GM08714 (cell line): ENCODE data around the gene SHH.

Experiments
- H3K4me3 ChIP-seq: fragments of 200-500 bp; sonication (Bioruptor generic); 2 replicates; pipeline ENCODE4 v1.5.1; 2014; ENCODE audit warnings: mild to moderate bottlenecking, low read length, inconsistent platforms
- ZNF274 ChIP-seq: IDR thresholded peaks from 2 replicates; pipeline ENCODE4 v1.6.1; 2012; ENCODE audit warnings: mild to moderate bottlenecking, low read depth, low read length

The SHH gene

GRCh38 chr7:155807065-155807671 lies 5.1 kb downstream of the SHH start:
- no peak overlapping the region for H3K4me3 ChIP-seq
- no peak for TF ChIP-seq ZNF274

DNA sequence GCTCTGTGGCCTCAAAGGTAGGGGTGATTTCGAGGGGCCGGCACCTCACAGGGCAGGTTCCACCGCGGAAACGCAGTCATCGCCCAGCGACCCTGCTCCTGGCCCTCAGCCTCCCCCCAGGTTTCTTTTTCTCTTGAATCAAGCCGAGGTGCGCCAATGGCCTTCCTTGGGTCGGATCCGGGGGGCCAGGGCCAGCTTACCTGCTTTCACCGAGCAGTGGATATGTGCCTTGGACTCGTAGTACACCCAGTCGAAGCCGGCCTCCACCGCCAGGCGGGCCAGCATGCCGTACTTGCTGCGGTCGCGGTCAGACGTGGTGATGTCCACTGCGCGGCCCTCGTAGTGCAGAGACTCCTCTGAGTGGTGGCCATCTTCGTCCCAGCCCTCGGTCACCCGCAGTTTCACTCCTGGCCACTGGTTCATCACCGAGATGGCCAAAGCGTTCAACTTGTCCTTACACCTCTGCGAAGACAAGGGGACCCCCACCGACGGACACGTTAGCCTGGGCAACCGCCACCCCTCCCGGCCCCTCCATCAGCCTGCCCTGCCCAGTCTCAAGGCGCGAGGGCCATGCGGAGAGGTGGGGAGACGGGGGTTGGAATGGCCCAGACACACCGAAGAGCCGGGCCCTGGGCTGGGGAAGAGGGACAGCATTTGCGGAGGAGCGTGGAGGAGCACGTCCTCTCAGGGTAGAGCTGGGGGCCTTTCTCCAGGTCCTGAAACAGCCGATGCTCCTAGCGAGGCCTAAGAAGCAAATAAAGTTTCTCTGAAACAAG lies 6.0 kb downstream of the SHH start:
- H3K4me3 ChIP-seq: no peak overlapping the region
- no peak for TF ChIP-seq ZNF274

- no peak for TF ChIP-seq ZNF274
- no peak overlapping the region; the same call in 1 of the 2 replicates for H3K4me3 ChIP-seq
Observed at GRCh38 chr7:155805826-155806095, 6.5 kb downstream of the SHH start.

DNA sequence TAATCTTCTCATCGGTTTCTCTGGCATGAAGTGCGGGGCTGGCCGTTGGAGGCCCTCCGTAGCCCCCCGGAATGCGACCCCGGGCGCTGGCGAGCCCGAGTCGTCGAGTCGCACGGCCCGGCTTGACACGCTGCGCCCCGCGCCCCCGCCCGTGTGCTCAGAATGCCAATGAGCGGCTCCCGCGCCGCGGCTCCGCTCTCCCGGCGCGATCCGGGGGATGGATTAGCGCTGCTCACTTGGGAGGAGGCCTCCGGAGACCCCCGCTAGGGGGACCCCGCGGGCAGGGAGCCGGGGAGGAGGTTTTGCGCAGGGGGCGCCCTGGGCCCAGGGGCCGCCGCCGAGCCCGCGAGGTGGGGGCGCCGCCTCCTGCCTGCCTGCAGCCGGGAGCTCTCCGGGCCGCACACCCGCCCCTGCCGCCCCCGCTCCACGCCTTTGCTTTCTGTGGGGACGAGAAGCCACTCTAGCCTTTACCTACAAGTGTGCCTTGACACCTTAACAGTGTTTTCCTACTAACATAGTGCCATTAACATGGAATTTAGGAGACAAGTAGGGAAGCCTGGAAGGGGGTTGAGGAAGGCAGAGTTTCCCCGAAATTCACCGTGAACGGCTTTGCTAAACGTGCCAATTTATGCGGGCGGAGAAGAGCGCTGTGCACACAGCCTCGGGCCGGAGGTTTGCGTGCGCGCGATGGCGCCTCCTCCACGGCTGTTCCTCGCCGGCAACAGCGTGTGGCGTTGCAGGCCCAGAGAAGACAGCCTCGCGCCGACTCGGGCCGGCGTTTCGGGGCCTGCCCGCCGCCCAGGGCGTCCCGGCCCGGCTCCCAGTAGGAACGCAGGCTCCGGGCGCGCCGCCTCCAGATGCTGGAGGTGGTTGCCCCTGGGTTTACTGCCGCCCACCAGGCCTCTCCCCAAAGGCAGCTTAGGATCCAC lies 7.1 kb downstream of the SHH start:
- H3K4me3 ChIP-seq: no peak overlapping the region; the same call in 1 of the 2 replicates
- no peak for TF ChIP-seq ZNF274

GRCh38 chr7:155804431-155804831 lies 7.8 kb downstream of the SHH start:
- no peak for TF ChIP-seq ZNF274
- no peak overlapping the region for H3K4me3 ChIP-seq

GRCh38 chr7:155803418-155804376 lies 8.6 kb downstream of the SHH start:
- H3K4me3 ChIP-seq: no peak overlapping the region; the same call in 1 of the 2 replicates
- no peak for TF ChIP-seq ZNF274

DNA sequence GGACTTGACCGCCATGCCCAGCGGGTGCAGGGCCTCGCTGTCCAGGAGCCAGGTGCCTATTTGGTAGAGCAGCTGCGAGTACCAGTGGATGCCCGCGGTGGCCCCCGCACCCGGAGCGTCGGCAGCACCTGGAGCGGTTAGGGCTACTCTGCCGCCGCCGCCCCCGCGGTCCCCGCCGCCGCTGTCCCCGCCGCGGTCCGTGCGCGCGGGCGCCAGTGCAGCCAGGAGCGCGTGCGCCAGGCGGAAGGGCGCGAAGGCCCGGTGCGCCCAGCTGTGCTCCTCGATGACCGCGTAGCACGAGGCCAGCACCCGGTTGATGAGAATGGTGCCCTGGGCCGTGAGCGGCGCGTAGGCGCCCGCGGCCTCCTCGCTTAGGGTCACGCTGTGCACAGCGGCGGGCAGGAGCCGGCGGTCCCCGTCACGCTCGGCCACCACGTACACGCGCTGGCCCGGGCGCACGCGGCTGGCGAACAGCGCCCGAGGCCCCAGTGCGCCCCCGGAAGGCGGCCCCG lies 9.3 kb downstream of the SHH start:
- no peak overlapping the region for H3K4me3 ChIP-seq
- no peak for TF ChIP-seq ZNF274

DNA sequence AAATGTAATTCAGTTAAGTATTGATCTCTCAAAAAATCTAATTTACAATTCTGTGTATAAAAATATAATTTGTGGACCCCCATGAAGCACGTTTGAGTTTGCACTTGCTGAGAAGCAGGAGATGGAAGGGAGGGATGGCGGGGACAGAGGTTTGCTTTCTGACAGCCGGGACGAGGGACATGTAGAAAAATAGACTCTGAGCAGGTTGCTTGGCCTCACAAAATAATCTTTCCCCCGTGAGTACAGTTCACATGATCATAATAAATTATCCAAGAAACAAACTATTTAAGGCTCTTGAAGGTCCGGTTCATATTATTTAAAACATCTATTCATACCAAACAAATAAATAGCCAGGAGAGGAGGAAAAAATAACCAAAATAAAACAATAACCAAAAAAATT lies 10.0 kb downstream of the SHH start:
- no peak overlapping the region for H3K4me3 ChIP-seq
- no peak for TF ChIP-seq ZNF274

DNA sequence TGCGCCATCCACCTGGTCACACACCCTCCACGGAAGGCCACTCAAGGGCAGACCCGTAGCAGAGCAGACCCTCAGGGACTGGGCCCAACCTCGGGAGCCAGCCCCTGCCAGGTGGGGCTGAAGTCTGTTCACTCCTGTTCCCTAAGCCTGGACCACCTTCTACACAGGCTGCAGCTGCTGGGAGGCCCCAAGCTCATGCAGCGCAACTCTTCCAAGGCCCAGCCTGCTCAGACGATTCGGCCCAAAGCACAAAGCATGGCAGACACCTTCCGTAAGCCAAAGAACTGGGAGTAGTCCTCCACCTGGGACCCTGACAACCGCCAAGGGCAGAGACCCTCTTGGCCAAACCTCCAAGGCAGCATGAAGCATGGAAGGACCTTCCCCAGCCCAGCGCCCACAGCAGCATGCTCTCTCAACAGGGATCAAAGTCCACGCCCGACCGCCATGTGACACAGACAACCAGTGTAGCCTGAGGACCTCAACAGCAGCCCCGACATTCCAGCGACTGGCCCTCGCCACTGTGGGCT lies 11.5 kb downstream of the SHH start:
- H3K4me3 ChIP-seq: no peak overlapping the region
- TF ChIP-seq ZNF274: no peak

DNA sequence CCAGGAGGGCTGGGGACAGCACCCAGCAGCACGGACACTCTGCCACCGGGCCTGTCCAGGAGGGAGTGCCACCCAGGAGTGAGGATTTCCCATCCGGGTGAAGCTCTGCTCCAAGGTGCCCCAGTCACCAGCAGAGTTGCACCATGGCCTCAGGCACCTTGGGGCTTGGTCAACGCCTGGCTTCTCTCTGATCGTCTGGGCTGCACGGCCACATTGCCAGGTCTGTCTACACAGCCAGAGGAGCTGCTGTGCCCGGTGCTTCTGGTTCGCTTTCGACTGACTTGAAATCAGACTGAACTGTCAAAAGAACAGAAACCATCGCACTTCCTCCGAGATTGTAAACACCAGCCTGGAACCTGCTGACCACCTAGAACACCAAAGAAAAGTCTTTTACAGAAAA lies 12.0 kb downstream of the SHH start:
- TF ChIP-seq ZNF274: no peak
- H3K4me3 ChIP-seq: no peak overlapping the region

DNA sequence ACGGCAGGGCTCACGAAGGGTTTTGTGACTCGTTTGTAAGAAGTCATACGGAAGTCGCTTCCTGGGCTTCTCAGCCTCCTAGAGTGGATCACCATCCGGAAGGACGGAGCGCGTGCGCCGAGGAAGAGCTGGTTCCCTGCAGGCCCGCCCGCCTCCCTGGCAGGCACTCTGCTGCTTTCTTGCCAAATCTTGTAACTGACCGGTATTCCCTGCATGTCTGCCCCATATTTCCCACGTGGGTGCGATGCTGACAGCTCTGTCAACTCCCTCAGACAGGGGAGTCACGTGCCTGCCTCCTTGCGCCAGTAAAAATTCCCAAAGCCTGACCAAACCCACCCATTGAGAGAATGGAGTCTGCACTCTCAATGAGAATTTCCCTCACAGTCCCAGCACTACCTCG lies 12.7 kb downstream of the SHH start:
- no peak overlapping the region for H3K4me3 ChIP-seq
- TF ChIP-seq ZNF274: no peak

GRCh38 chr7:155798673-155799439 lies 13.4 kb downstream of the SHH start:
- no peak for TF ChIP-seq ZNF274
- H3K4me3 ChIP-seq: no peak overlapping the region
